LNCAP (cell line): Measurements from ENCODE around the gene RALBP1.

Experiments
- TF ChIP-seq, protein P1 (sequence below): fragments of 450-650 bp; IDR thresholded peaks from 2 replicates; pipeline ENCODE4 v1.5.1; 2017; ENCODE audit warnings: mild to moderate bottlenecking

The RALBP1 gene

DNA sequence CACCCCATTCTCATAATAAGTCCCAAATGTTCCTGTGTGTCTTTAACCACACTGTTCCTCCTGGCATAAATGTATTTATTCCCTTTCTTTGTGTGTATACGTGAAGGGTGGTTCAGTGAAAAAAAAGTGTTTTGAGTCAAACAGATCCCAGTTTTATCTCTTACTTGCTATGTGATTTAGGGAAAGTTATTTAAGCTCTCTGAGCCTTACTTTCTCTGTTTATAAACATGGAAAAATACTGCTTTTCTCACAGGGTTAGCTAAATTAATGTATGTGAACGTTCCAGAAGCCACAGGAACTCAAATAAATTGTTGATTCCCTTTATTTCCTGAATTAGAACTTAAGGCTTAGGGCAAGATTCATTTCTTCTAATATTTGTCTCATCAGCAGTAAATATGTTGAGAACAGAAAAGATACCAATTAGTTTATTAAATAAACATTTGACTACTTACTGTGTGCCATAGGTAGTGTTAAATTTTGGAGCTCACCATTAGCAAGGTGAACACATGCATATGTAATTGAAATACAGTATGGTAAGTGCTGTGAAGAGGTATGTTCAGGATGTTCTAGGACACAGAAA lies 33.2 kb downstream of the RALBP1 start:
- TF ChIP-seq, protein P1, sequence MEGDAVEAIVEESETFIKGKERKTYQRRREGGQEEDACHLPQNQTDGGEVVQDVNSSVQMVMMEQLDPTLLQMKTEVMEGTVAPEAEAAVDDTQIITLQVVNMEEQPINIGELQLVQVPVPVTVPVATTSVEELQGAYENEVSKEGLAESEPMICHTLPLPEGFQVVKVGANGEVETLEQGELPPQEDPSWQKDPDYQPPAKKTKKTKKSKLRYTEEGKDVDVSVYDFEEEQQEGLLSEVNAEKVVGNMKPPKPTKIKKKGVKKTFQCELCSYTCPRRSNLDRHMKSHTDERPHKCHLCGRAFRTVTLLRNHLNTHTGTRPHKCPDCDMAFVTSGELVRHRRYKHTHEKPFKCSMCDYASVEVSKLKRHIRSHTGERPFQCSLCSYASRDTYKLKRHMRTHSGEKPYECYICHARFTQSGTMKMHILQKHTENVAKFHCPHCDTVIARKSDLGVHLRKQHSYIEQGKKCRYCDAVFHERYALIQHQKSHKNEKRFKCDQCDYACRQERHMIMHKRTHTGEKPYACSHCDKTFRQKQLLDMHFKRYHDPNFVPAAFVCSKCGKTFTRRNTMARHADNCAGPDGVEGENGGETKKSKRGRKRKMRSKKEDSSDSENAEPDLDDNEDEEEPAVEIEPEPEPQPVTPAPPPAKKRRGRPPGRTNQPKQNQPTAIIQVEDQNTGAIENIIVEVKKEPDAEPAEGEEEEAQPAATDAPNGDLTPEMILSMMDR = no peak

DNA sequence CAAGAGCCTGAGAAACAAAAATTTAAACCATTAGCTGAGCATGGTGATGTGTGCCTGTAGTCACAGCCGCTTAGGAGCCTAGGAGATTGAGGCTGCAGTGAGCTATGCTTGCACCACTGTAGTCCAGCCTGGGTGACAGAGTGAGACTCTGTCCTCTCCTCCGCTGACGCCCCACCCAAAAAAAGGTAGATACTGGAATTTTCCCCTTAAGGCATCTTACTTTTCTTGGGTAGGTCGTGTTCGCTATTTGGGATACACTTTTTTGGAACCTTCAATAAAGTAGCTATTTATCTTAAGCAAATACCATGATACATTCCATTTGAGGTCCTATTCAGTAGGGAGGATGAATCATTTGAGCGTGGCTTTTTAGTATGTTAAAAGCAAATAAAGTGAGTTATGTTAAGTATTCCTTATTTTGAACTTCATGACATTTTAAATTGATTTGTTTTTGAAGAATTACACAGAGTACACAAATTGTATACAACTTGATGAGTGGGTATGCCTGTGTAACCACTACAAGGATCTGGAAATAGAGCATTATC lies 38.7 kb downstream of the RALBP1 start:
- TF ChIP-seq, protein P1 = no peak

DNA sequence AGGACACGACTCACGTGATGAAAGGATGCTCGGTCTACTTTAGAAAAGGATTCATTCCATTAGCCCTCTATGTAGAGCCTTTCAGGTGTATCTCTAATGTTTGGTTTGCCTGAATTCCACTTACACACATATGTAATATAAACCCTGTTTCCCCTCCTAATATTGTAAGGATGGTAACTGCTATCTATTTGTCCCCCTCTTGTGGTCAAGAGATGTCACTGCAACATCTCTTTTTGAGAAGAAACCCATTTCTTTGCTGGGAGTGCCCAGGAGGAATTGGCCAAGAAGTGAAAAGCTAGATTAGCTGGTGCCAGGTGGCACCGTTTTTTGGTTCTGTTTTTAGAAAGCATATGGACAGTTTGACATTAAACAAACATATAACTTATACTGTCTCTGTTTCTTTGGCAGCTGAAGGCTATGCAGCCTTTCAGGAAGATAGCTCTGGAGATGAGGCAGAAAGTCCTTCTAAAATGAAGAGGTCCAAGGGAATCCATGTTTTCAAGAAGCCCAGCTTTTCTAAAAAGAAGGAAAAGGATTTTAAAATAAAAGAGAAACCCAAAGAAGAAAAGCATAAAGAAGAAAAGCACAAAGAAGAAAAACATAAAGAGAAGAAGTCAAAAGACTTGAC lies 41.2 kb downstream of the RALBP1 start:
- TF ChIP-seq, protein P1 = peak; percentile 97

DNA sequence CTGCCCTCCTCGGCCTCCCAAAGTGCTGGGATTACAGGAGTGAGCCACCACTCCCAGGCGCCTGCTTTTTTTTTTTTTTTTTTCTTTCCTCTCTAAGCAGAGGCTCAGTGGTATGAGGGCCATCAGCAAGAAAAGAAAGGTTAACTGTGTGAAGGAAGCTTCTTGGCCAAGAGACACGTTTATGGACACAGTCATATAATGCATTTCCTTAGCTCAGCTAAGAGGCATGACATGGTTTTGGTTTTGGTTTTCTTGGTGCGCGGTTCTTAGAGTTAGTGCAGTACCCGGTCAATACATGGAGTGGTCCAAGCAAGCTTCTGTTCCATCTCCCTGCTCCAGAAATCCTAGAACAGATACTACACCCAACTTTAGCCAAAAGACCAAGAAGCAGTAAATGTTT lies 42.6 kb downstream of the RALBP1 start:
- TF ChIP-seq, protein P1 = no peak

DNA sequence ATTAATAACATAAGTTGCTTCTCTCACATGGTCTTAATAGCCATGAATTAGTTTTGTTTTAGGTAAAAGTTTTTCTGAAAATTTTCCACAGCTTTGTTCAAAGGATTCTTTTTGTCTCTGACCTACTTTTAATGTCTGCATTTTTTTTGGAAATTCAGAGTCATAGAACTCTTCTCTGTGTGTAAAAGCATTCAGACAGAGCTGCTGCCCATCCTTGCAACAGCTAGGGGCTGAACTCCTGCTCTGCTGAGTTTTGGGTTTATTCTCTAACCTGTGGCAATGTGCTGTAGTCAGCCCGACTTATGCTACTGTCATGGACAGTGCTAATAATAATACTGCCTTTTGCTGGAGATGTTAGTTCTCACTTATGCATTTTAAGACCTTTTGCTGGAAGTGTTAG lies 44.1 kb downstream of the RALBP1 start:
- TF ChIP-seq, protein P1 = no peak

DNA sequence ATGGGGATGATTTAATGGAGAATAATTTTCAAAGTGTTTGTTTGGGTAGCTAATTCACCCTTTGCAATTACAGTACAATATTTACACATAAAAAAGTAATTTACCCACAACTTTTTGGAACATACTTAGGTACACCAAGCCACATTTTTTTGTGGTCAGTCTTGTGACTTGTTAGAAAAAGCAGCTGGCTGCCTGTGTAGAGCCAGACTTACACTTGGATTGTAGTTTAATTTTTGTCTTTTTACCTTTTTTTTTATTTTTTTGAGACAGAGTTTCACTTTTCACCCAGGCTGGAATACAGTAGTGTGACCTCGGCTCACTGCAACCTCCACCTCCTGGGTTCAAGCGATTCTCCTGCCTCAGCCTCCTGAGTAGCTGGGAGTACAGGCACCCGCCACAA lies 45.4 kb downstream of the RALBP1 start:
- TF ChIP-seq, protein P1 = no peak

DNA sequence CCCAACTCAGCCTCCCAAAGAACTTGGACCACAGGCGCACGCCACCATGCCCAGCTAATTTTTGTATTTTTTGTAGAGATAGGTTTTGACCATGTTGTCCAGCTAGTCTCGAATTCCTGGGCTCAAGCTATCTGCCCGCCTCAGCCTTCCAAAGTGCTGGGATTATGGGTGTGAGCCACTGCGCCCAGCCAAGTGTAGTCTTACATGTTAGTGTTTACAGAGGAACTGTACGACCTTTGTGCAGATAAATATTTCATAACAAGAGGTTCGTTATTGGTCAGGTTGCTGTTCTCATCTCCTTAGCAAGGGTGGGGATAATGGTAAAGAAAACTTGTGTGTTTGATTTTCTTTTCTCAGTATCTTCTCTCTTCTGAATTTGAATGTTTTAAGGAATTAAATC lies 46.5 kb downstream of the RALBP1 start:
- TF ChIP-seq, protein P1 = no peak
